GM19467 (cell line): ENCODE data around the gene IL15RA.
"Not testable (repeated sequence)": the region's sequence is repeated elsewhere in the genome, so short reads cannot be mapped to it uniquely, and the experiment has no call there.

ENCODE experiments used
- ATAC-seq: cut with Tn5 transposase; IDR thresholded peaks from one replicate; pipeline ENCODE4 v1.9.1; 2021; ENCODE audit warnings: mild to moderate bottlenecking, moderate library complexity; ENCODE audit not compliant: unreplicated experiment

Gene IL15RA

GRCh38 chr10:5952731-5953385, 24.5 kb downstream of the IL15RA start:
- ATAC-seq, result no peak

GRCh38 chr10:5951721-5952407, 25.5 kb downstream of the IL15RA start:
- no peak for ATAC-seq

- no peak for ATAC-seq
Measured at GRCh38 chr10:5951167-5951711, 26.1 kb downstream of the IL15RA start.

- no peak for ATAC-seq
Measured at GRCh38 chr10:5949009-5949759, 28.2 kb downstream of the IL15RA start.

- no peak for ATAC-seq
Measured at GRCh38 chr10:5948208-5948585, 29.1 kb downstream of the IL15RA start.

DNA sequence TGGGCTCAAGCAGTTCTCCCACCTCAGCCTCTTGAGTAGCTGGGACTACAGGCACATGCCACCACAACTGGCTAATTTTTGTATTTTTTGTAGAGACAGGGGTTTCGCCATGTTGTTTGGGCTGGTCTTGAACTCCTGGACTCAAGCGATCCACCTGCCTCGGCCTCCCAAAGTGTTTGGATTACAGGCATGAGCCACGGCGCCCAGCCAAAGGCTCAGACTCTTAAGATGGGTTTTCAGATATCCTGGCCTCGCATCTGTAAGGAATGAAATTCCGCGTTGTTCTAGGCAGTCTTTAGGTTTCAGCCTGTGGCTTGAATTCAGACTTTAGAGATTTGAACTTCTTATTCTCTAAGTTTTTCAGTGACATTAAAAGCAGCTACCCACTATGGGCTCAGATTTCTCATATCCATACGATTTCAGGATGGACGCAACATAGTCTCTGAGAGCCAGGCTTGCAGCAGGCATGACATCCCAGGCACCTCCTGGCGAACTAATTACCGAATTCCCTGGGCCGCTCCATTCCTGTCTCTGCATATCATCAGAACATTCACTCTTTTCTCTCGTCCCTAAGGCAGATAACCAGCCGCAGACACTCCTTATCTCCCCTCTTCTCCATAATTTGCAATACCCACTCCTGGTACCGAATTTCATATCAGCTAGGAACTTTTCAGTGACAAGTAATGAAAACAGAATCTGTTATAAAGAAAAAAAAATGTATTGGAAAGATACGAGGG, 29.7 kb downstream of the IL15RA start:
- ATAC-seq, result no peak

DNA sequence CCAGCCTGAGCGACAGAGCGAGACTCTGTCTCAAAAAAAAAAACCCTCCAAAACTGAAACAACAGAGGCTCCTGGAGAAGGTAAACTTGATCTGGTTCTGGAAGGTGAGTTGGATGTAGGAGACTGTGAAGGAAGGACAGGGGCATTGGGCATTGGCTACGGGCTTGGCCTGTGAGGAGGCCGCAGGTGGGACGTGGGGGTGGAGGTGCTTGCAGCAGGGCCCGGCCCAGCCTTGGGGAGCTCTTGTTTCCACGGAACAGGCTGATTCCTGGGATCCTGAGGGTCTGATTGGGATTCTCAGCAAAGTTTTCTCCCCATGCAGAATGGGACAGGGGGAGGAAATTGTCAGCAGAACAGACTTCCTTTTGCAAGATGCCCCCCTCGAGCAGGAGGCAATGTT, 30.6 kb downstream of the IL15RA start:
- ATAC-seq, result no peak

GRCh38 chr10:5946419-5946775, 30.9 kb downstream of the IL15RA start:
- not testable (repeated sequence) for ATAC-seq

DNA sequence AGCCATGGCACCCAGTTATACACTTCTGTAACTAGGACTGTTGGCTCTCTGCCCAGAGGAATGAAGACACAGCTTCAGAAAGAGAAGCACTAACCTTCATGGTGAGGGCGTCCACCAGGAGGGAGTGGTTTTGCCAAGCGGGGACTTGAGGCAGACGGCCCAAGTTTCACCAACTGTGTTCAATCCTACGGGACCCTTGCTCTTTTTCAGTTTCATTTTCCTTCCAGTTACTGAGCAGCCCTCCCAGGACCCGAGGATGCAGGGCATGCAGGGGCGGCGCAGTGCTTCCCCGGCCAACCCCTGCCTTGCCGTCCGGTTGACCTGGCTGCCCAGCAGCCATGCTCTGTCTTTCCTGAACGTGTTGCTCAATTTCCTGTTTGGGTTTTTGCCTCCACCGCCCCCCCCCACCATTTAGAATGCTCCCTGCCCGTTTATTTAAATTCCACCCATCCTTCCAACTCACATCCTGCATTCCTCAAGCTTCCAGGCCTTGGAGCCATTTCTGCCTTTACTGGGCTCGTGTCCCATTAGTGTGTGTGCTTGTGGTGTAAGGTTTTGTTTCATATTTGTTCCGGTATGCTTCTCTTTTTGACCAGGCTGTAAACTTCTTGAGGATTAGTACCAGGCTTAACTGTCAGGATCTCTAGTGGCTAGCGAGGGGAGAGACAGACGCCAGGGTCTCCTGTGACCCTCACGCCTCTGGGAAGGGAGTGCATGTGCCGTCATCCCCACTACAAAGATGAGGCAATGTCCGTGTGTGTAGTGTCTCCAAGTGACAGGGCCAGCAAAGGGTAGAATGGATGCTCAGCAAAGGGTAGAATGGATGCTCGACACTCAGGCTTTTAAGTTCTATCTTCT, 31.6 kb downstream of the IL15RA start:
- ATAC-seq, result no peak

- no peak for ATAC-seq
Measured at GRCh38 chr10:5945190-5945509, 32.2 kb downstream of the IL15RA start.

GRCh38 chr10:5944389-5945189, 32.8 kb downstream of the IL15RA start:
- ATAC-seq, result no peak

DNA sequence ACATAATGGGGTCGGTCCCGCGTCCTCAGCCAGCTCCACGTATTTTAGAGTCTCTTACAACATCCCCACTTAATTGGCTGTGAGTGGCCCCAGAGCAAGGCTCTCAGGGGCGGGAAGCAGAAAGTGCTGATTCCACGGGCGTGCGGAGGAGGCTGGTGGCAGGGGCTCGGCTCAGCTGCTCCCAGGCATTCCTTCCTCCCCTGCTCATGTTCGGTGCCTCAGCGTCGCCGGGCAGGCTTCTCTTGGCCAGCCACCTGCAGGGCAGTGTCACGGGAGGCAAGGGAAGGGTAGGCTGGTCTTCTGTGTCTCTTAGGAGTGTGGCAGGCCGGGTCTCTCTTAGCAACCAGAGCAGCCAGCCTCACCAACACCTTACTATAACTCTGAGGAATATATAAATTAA, 33.8 kb downstream of the IL15RA start:
- no peak for ATAC-seq

DNA sequence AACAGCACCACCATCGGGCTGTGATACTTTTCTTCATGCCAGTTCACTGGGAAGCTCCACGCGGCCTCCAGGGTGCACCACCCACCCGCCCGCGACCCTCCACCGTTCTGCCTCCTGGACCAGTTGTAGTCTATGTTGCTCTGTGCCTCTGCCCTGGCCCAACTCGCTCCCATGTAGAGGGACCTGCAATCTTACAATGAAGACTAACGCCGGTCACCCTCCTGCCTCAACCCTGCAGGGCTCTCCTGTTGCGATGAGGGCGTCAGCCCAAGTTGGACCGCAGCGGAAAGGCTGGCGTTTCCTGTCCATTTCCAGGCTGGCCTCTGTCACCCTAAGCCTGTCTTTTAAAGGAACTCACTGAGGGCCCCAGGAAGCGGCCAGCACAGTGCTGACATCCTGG, 34.9 kb downstream of the IL15RA start:
- no peak for ATAC-seq

DNA sequence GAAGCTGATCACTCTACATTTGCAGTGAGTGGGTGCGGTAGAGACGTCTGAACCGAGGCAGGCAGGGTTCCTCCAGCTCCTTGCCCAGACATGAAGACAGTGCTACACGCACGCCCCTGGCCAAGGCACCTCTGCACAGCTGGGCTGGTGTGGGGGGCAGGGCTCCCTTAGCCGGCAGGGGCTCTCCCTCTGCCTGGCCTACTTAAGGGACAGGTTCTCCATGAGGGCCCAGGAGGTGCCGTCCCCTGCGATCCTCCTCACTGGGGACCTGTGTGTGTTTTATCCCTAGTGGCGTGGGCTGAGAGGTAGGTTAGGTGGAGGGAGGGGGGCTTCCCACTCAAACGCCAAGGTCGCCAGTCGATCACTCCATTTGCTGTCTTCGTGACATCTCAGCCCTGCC, 35.3 kb downstream of the IL15RA start:
- ATAC-seq, result no peak

GRCh38 chr10:5941579-5941978, 35.8 kb downstream of the IL15RA start:
- ATAC-seq, result no peak

DNA sequence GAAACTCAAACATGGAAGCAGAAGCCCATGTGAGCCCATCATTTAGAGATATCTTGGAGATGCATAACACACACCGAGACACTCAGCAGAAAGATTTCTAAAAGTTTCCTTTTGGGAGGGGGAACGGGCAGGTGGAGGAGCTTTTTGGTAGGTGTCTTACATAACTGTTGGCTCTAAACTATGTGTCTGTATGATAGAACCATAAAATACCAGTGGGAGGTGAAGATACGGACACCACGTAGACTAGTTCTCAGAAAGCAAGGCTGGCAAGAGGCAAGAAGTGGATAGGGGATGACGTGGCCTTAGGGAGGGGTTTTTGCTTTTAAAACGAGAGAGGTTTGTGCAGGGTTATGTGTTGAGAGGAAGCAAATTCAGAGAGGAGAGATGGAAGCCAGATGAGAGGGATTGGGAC, 36.5 kb downstream of the IL15RA start:
- ATAC-seq, result no peak

GRCh38 chr10:5938291-5938690, 39.1 kb downstream of the IL15RA start:
- ATAC-seq, result no peak

DNA sequence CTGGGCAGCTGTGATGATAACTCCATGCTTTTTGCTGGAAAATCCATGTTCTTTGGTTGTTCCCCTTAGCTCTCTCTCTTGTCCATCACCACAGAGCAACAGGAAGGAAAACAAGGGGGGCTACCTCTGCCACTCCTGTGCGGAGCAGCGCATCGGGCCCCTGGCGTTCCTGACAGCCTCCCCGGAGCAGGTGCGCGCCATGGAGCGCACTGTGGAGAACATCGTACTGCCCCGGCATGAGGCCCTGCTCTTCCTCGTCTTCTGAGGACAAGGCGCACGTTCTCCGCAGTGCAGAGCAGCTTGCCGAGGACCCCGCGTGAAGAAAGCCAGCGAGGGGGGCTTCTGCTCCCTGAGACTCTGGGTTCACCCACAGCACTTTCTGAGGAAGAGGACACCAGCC, 40.3 kb downstream of the IL15RA start:
- no peak for ATAC-seq

- ATAC-seq, result no peak
Measured at GRCh38 chr10:5935628-5936027, 41.7 kb downstream of the IL15RA start.
